Globus pallidus (tissue), 1 donor: Measurements from ENCODE around the gene RADX.
"Not testable (repeated sequence)": the region's sequence is repeated elsewhere in the genome, so short reads cannot be mapped to it uniquely, and the experiment has no call there.

ENCODE experiments used
- DNase-seq: peaks from one replicate; pipeline ENCODE4 v3.0.0-alpha.2; 2015; ENCODE audit warnings: low spot score

RADX gene

GRCh38 chrX:106611679-106612392, at the start of gene RADX:
Gene RADX (plus strand): TSS chrX:106611978. CDS start chrX:106612081, 103 bp downstream.
- peak; percentile 80 for DNase-seq

GRCh38 chrX:106564986-106565385, 46.8 kb upstream of the RADX start:
- no peak for DNase-seq

- no peak for DNase-seq
Measured at GRCh38 chrX:106566362-106566761, 45.4 kb upstream of the RADX start.

- no peak for DNase-seq
Measured at GRCh38 chrX:106581856-106582255, 29.9 kb upstream of the RADX start.

GRCh38 chrX:106585478-106585877, 26.3 kb upstream of the RADX start:
- no peak for DNase-seq

- no peak for DNase-seq
Measured at GRCh38 chrX:106588801-106589200, 23.0 kb upstream of the RADX start.

- DNase-seq: no peak
Measured at GRCh38 chrX:106599411-106599810, 12.4 kb upstream of the RADX start.

- DNase-seq: no peak
Measured at GRCh38 chrX:106606571-106606970, 5.2 kb upstream of the RADX start.

- DNase-seq: no peak
Measured at GRCh38 chrX:106608016-106608415, 3.8 kb upstream of the RADX start.

- no peak for DNase-seq
Measured at GRCh38 chrX:106611317-106611678, 480 bp upstream of the RADX start.

GRCh38 chrX:106612393-106612763, 600 bp downstream of the RADX start:
- peak; percentile 40 for DNase-seq

GRCh38 chrX:106613277-106613676, 1.5 kb downstream of the RADX start:
- DNase-seq: peak; percentile 16

GRCh38 chrX:106615041-106615440, 3.3 kb downstream of the RADX start:
- DNase-seq: peak; percentile 18

GRCh38 chrX:106619797-106620196, 8.0 kb downstream of the RADX start:
- DNase-seq: no peak

GRCh38 chrX:106621836-106622235, 10.1 kb downstream of the RADX start:
- no peak for DNase-seq

GRCh38 chrX:106626789-106627188, 15.0 kb downstream of the RADX start:
- DNase-seq: no peak

- DNase-seq: no peak
Measured at GRCh38 chrX:106631615-106632014, 19.8 kb downstream of the RADX start.

- no peak for DNase-seq
Measured at GRCh38 chrX:106649523-106650428, 38.0 kb downstream of the RADX start.

- not testable (repeated sequence) for DNase-seq
Measured at GRCh38 chrX:106653625-106654024, 41.8 kb downstream of the RADX start.

- DNase-seq: no peak
Measured at GRCh38 chrX:106670631-106671030, 58.9 kb downstream of the RADX start.

GRCh38 chrX:106672527-106672926, 60.7 kb downstream of the RADX start:
- no peak for DNase-seq

- no peak for DNase-seq
Measured at GRCh38 chrX:106680716-106681115, 68.9 kb downstream of the RADX start.

- no peak for DNase-seq
Measured at GRCh38 chrX:106684207-106684606, 72.4 kb downstream of the RADX start.
